ENCODE data around the gene WDR76.
A peak's percentile ranks its signal among the peaks of the same experiment; 100 is the strongest.

The WDR76 gene

GRCh38 chr15:43898891-43899290 lies 72.1 kb downstream of the WDR76 start:
- DNase-seq = no peak
- no peaks in the 10 kb centered on the region for H3K27me3 ChIP-seq (replicated peaks)
- in situ Hi-C loops (cut with HindIII; ENCODE audit: low pct_ligation_motif_present, low sequenced_read_pairs) = no loop called here
- no peaks in the 10 kb centered on the region for H3K36me3 ChIP-seq (replicated peaks)
- TF ChIP-seq, protein P1, sequence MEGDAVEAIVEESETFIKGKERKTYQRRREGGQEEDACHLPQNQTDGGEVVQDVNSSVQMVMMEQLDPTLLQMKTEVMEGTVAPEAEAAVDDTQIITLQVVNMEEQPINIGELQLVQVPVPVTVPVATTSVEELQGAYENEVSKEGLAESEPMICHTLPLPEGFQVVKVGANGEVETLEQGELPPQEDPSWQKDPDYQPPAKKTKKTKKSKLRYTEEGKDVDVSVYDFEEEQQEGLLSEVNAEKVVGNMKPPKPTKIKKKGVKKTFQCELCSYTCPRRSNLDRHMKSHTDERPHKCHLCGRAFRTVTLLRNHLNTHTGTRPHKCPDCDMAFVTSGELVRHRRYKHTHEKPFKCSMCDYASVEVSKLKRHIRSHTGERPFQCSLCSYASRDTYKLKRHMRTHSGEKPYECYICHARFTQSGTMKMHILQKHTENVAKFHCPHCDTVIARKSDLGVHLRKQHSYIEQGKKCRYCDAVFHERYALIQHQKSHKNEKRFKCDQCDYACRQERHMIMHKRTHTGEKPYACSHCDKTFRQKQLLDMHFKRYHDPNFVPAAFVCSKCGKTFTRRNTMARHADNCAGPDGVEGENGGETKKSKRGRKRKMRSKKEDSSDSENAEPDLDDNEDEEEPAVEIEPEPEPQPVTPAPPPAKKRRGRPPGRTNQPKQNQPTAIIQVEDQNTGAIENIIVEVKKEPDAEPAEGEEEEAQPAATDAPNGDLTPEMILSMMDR (IDR thresholded peaks at IDR 0.05; ENCODE audit: low read depth, low read length, missing control alignments) = no peak
- no peak overlapping the region for H3K27ac ChIP-seq
- no peak overlapping the region for H3K4me3 ChIP-seq (ENCODE audit: low read depth, low read length)

DNA sequence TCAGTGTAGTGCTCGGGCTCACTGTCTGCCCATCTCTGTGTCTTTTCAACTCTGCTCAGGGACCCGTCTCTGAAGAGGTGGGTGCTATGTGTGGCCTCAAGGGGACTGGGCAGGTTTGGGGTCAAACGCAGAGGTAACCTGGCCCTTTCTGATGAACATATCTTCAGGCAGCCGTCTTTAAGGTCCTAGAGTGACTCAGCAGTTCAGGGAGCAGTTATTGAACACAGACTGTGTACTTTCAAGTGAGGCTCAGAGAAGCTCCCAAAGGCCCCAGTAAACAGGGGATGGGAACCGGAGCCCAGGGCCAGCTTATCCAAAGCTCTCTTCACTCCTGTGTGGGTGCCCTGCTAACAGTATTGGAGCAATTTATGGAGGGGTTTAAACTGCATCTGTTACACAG lies 73.1 kb downstream of the WDR76 start:
- TF ChIP-seq, protein P1 (IDR thresholded peaks at IDR 0.05; ENCODE audit: low read depth, low read length, missing control alignments) = no peak
- no peak overlapping the region for H3K4me3 ChIP-seq (ENCODE audit: low read depth, low read length)
- no peak for DNase-seq
- in situ Hi-C loops (cut with HindIII; ENCODE audit: low pct_ligation_motif_present, low sequenced_read_pairs) = loop anchor here (25.0 kb wide), 1 partner anchor 312 kb away; no protein-coding TSS in a partner anchor
- no peaks in the 10 kb centered on the region for H3K36me3 ChIP-seq (replicated peaks)
- H3K27ac ChIP-seq = no peak overlapping the region
- no peaks in the 10 kb centered on the region for H3K27me3 ChIP-seq (replicated peaks)

DNA sequence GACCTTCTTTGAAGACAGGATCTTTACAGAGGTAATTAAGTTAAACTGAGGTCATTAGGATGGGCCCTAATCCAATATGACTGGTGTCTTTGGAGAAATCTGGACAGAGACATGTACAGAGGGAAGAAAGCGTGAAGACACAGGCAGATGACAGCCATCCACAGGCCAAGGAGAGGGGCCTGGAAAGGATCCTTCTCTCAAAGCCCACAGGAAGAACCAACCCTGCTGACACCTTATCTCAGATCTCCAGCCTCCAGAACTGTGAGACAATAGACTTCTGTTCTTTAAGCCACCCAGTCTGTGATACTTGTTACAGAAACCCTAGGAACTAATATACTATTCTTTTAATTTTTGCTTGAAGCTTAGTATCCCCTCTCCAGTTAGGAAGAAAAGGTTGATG lies 74.2 kb downstream of the WDR76 start:
- DNase-seq = no peak
- Histone ChIP-seq H3K4me3 (ENCODE audit: low read depth, low read length) (no peak overlapping the region), H3K36me3 (replicated peaks) (no peaks in the 10 kb centered on the region), H3K27ac (no peak overlapping the region), H3K27me3 (replicated peaks) (no peaks in the 10 kb centered on the region)
- TF ChIP-seq, protein P1 (IDR thresholded peaks at IDR 0.05; ENCODE audit: low read depth, low read length, missing control alignments) = no peak
- in situ Hi-C loops (cut with HindIII; ENCODE audit: low pct_ligation_motif_present, low sequenced_read_pairs) = loop anchor here (25.0 kb wide), 1 partner anchor 311 kb away; no protein-coding TSS in a partner anchor

DNA sequence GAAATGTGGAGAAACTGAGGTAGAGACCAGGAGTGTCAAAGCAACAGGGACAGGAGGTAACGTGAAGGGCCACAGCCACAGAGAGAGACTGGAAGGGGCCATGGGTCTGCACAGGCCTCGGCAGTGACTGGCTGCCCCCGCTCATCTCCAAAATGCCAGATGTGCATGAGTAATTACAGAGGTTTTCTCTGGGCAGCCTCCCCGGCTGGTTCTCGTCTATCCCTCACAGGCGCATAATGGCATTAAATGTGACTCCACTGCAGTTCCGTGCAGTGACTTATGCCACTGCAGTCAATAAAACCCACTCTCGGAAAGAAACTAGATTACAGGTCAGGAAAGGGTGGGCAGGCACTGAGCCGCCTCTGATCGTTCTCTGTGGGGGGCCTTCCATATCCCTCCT lies 74.7 kb downstream of the WDR76 start:
- no peak overlapping the region for H3K27ac ChIP-seq
- TF ChIP-seq, protein P1 (IDR thresholded peaks at IDR 0.05; ENCODE audit: low read depth, low read length, missing control alignments) = no peak
- no peak overlapping the region for H3K4me3 ChIP-seq (ENCODE audit: low read depth, low read length)
- H3K36me3 ChIP-seq (replicated peaks) = no peaks in the 10 kb centered on the region
- in situ Hi-C loops (cut with HindIII; ENCODE audit: low pct_ligation_motif_present, low sequenced_read_pairs) = loop anchor here (25.0 kb wide), 1 partner anchor 311 kb away; no protein-coding TSS in a partner anchor
- no peak for DNase-seq
- no peaks in the 10 kb centered on the region for H3K27me3 ChIP-seq (replicated peaks)

DNA sequence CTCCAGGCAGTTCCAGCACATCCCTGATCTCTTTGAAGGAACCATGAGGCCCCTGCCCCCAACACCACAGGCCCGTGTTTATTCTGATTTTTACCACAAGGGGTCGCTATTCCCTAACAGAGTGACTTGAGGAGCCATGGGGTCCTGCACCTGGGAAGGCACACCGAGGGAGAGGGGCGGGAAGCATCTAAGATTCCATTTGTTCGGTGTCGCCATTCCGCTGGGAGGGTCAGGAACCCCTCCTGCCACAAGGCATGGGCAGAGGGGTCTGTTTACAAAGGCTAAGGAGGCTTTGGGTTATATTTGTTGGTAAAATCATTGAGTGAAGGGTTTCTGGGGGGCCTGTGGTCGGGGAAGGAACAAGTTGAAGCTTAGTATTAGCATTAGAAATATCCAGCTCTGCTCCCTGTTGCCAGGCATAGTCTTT lies 77.1 kb downstream of the WDR76 start:
- H3K36me3 ChIP-seq (replicated peaks) = no peaks in the 10 kb centered on the region
- no peak overlapping the region for H3K4me3 ChIP-seq (ENCODE audit: low read depth, low read length)
- H3K27me3 ChIP-seq (replicated peaks) = no peaks in the 10 kb centered on the region
- in situ Hi-C loops (cut with HindIII; ENCODE audit: low pct_ligation_motif_present, low sequenced_read_pairs) = loop anchor here (25.0 kb wide), 1 partner anchor 308 kb away; no protein-coding TSS in a partner anchor
- TF ChIP-seq, protein P1 (IDR thresholded peaks at IDR 0.05; ENCODE audit: low read depth, low read length, missing control alignments) = peak; percentile 86
- DNase-seq = peak; percentile 52
- no peak overlapping the region for H3K27ac ChIP-seq

GRCh38 chr15:43905755-43906154 lies 79.0 kb downstream of the WDR76 start:
- in situ Hi-C loops (cut with HindIII; ENCODE audit: low pct_ligation_motif_present, low sequenced_read_pairs) = loop anchor here (25.0 kb wide), 1 partner anchor 307 kb away; no protein-coding TSS in a partner anchor
- no peak for DNase-seq
- Histone ChIP-seq H3K27me3 (replicated peaks) (no peaks in the 10 kb centered on the region), H3K27ac (no peak overlapping the region), H3K36me3 (replicated peaks) (no peaks in the 10 kb centered on the region), H3K4me3 (ENCODE audit: low read depth, low read length) (no peak overlapping the region)
- TF ChIP-seq, protein P1 (IDR thresholded peaks at IDR 0.05; ENCODE audit: low read depth, low read length, missing control alignments) = no peak
